H1 (cell line): ENCODE data around the gene PPP6C. TPM values are rescaled to one million over a fixed set of nuclear protein-coding genes. Genes with fewer than 3 reads are reported as not detected.

ENCODE experiments used
- ASH2L ChIP-seq: fragments of 200-600, 300-600 bp; sonication (generic); IDR thresholded peaks from one replicate; pipeline ENCODE4 v1.7.1; 2017; ENCODE audit warnings: low read length
- polyA plus RNA-seq, 7 experiments: library from polyadenylated mRNA; depleted of rRNA in 3 of 7; stranded (reverse) in 5 of 7; unstranded in 2 of 7; fragments of >200 nt in 5 of 7; fragments of 200-250 nt in 2 of 7; gene quantifications; 1 replicate in 5 of 7; 2 replicates in 1 of 7; 4 replicates in 1 of 7; pipeline versions ENCODE4 v1.2.1 to v1.2.3, GENCODE V29; 2011 to 2013; ENCODE audit warnings: missing spikeins in 2 of 7, mixed read lengths in 2 of 7
- total RNA-seq: library from RNA; stranded (reverse); fragmentation: NEBNext Ultra II Directional; extraction: Animal tissue kit (Norgen Biotek cat#: 25700); gene quantifications from 2 replicates; pipeline ENCODE4 v1.2.1, GENCODE V29; 2021

The PPP6C gene
- total and polyA plus RNA-seq, 2 of the 8 experiments (the other 6 are each of a cell fraction or from before 2014, with no cell fraction given) = 22.8 to 52.3 TPM

- no peak for TF ChIP-seq ASH2L
These were observed 33.1 kb downstream of the PPP6C start (continued) for GRCh38 chr9:125156551-125156950.
